GM21717 (cell line): ENCODE data around the gene PCDHGB5.
"Not testable (repeated sequence)": the region's sequence is repeated elsewhere in the genome, so short reads cannot be mapped to it uniquely, and the experiment has no call there.

Experiments
- ATAC-seq: cut with Tn5 transposase; IDR thresholded peaks from one replicate; pipeline ENCODE4 v1.9.1; 2021; ENCODE audit warnings: mild to moderate bottlenecking, moderate library complexity; ENCODE audit not compliant: unreplicated experiment

Gene PCDHGB5

GRCh38 chr5:141409598-141410306 lies 12.0 kb downstream of the PCDHGB5 start:
- no peak for ATAC-seq

- ATAC-seq: no peak
Measured at GRCh38 chr5:141411575-141411974, 13.8 kb downstream of the PCDHGB5 start.

- ATAC-seq: peak; percentile 62
Measured at GRCh38 chr5:141412854-141413539, 15.2 kb downstream of the PCDHGB5 start, which contains the start of gene PCDHGA10. Gene PCDHGA10, plus strand, starts transcription at chr5:141412987. Its CDS starts 189 bp downstream, at chr5:141413176.

GRCh38 chr5:141413540-141414069 lies 15.9 kb downstream of the PCDHGB5 start:
- no peak for ATAC-seq

- not testable (repeated sequence) for ATAC-seq
Measured at GRCh38 chr5:141414548-141415274, 17.0 kb downstream of the PCDHGB5 start.

- ATAC-seq: not testable (repeated sequence)
Measured at GRCh38 chr5:141415275-141415618, 17.5 kb downstream of the PCDHGB5 start.

GRCh38 chr5:141417494-141418172 lies 19.9 kb downstream of the PCDHGB5 start, which contains the start of gene PCDHGB7:
Gene PCDHGB7, plus strand, starts transcription at chr5:141417677. Its CDS starts 183 bp downstream, at chr5:141417860.
- peak; percentile 70 for ATAC-seq

GRCh38 chr5:141419074-141419880 lies 21.5 kb downstream of the PCDHGB5 start:
- no peak for ATAC-seq

GRCh38 chr5:141420855-141421488 lies 23.2 kb downstream of the PCDHGB5 start, which contains the start of gene PCDHGA11:
Gene PCDHGA11, plus strand, starts transcription at chr5:141421051. Its CDS starts 177 bp downstream, at chr5:141421228.
- peak; percentile 76 for ATAC-seq

- ATAC-seq: no peak
Measured at GRCh38 chr5:141421489-141421855, 23.7 kb downstream of the PCDHGB5 start.

GRCh38 chr5:141422742-141423291 lies 25.1 kb downstream of the PCDHGB5 start:
- ATAC-seq: no peak

GRCh38 chr5:141427783-141428426 lies 30.2 kb downstream of the PCDHGB5 start:
- ATAC-seq: no peak

GRCh38 chr5:141430332-141431113 lies 32.8 kb downstream of the PCDHGB5 start, which contains the start of gene PCDHGA12:
Gene PCDHGA12, plus strand, starts transcription at chr5:141430507. Its CDS starts 253 bp downstream, at chr5:141430760.
- peak; percentile 93 for ATAC-seq

- peak; percentile 34 for ATAC-seq
Measured at GRCh38 chr5:141431286-141431685, 33.5 kb downstream of the PCDHGB5 start.

GRCh38 chr5:141432308-141432707 lies 34.6 kb downstream of the PCDHGB5 start:
- ATAC-seq: not testable (repeated sequence)

- not testable (repeated sequence) for ATAC-seq
Measured at GRCh38 chr5:141432726-141433125, 35.0 kb downstream of the PCDHGB5 start.

GRCh38 chr5:141434006-141434405 lies 36.3 kb downstream of the PCDHGB5 start:
- no peak for ATAC-seq

GRCh38 chr5:141437221-141437620 lies 39.5 kb downstream of the PCDHGB5 start:
- ATAC-seq: no peak
